Hematopoietic multipotent progenitor cell (in vitro differentiated cells): Measurements from ENCODE around the gene SCN9A. TPM values are rescaled to one million over a fixed set of nuclear protein-coding genes. Genes with fewer than 3 reads are reported as not detected.

Experiments used
- DNase-seq, 3 donors: peaks; one replicate each; pipeline ENCODE4 v3.0.0-alpha.2; 2011 to 2015; ENCODE audit warnings: low read depth in 2 of 3, low spot score in 2 of 3
- total RNA-seq: library from RNA; depleted of rRNA; stranded (reverse); fragments of >200 nt; gene quantifications from one replicate; pipeline ENCODE4 v1.2.3, GENCODE V29; 2012

Gene SCN9A
- total RNA-seq, 1 donor, result 29.9 TPM

- no peak for DNase-seq
These were observed 191.0 kb downstream of the SCN9A start for GRCh38 chr2:166184789-166185188.

DNA sequence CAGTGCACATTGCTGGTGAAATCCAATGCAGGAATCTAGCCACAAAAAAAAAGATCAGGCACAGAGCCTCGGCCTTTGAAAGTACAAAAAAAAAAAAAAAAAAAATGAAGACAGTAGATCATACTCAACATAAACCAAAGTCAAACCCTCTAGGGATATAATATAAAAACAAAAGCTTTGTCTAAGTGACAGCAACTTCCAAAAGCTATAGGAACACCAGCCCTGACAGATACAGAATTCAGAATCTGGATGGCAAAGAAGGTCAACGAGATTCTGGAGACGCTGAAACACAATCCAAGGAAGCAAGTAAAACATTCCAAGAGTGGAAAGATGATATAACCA, 194.0 kb downstream of the SCN9A start:
- no peak for DNase-seq

DNA sequence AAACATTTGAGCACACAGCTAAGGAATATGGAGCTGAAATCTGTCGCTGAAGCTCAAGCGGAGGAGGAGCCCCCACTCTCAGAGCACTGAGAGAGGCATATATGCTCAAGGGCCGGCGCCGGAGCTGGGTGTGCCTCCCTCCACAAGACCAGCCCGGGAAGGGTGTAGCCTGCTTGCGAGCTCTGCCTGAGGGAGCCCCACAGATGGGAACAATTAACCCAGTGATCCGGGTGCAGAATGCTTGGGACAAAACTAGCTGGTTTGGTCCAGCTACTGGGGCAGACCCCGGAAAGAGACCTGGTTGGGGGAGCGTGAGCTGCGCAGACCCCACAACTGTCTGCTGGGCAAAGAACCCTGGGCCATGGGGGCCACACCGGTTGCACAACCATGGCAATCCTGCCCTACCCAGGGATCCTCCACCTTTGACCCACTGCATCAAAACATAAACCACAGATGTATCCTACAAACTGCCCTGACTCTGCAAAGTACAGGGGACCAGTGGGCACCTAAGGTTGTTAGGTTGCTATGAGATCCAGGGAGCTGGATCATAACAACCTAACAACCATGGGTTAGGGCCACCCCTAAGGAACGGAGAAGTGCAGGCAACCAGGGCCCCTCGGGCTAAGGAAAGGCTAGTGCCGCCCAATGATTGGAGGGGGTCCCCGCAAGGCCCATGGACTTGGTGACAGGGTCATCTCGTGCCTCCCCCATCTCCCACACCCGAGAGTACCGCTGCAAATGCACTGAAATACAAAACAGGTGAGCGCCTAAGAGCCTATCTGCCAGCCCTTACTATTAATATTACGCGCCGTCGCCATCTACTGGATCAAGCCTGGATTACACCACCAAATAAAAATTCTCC, 194.6 kb downstream of the SCN9A start:
- DNase-seq, result peak in 2 of 3 donors; percentile 19 to 60

DNA sequence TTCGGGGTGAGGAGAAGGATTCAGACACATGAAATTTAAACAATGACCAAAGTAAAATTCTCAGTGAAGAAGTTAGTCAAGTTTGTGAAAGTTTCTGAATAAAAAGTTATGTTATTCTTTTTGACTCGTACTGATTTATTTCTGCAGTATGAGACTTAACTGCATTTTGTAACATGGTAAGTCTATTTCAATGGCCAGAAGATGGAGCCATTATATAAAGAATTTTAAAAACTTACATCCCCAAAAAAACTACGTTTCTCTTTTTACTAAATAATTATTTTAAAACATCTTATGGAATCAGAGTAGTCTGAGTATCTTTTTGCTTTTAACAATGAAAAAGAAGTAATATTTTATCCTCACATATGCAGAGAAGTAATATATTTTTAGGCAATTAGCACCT, 196.5 kb downstream of the SCN9A start:
- no peak for DNase-seq

- DNase-seq, result no peak
These were observed 202.5 kb downstream of the SCN9A start for GRCh38 chr2:166173263-166173662.

DNA sequence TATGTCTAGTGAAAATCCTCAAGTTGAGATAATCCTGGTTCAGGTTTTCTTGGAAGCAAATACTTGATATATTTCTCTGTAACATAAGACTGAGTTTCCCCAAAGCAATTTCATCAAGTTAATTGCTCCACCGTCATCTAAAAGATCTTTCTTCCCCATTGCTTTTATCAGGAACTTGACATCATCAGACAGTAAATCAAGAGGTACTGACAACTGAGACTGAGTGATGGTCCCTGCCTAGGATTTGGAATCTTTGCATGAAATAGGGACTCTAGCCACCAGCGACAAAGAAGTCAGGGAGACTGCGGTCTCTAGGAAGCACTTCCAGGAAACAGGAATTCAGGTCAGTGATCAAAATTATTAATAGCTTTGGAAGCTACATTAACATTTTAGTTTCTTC, 204.5 kb downstream of the SCN9A start:
- no peak for DNase-seq

DNA sequence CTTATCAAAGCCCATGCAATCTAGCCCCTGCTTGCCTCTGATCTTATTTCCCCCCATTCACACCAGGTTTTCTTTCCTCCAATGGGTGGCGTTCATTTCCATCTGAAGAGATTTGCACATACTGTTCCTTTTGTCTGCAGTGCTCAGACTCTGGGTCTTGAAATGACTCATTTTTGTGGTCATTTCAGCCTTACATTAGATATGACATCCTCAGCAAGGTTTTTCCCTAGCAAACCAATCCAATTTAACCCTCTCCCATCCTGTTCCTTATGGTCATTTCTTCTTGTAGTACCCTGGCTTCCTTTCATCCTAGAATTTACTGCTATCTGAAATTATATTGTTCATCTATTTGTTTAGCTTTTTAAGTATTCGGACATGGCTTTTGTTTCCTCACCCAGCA, 205.4 kb downstream of the SCN9A start:
- DNase-seq, result no peak

- DNase-seq, result no peak
These were observed 208.3 kb downstream of the SCN9A start for GRCh38 chr2:166167449-166167848.

DNA sequence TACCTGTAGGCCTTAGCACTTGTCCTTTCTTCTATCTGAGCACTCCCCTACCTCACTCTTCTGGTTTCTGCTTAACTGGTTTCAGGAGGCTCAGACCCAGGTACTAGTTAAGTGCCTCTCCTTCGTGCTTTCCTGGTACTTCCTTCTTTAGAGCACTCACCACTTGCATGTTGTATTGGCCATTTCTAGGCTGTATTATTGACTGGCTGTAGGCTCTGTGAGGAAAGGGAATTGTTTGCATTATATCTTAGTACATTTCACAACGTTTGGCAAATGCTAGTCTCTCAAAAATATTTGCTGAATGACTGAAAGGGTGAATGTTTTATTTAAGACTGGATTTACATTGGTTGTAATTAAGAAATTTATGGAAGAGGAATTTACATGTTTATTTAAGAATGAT, 212.0 kb downstream of the SCN9A start:
- no peak for DNase-seq

DNA sequence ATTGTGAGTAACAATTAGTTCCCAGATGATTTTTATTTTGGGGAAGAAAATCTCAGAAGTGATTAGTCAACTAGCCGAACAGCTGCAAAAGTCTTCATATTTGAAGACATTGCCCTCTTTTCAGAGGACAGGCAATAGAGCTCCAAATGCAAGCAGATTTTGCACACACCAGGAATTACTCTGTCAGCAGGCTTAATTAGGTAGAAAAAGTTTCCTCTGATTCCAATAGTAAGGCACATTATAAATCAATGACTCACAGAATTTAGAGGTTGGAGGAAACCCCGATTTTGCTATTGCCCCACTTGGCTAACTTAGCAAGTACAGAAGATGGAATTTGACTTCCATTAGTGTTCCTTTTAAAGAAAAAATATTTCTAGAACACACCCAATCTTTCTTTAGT, 217.2 kb downstream of the SCN9A start:
- no peak for DNase-seq

GRCh38 chr2:166157578-166157977, 218.2 kb downstream of the SCN9A start:
- DNase-seq, result no peak

- DNase-seq, result no peak
These were observed 218.7 kb downstream of the SCN9A start for GRCh38 chr2:166156985-166157490.

DNA sequence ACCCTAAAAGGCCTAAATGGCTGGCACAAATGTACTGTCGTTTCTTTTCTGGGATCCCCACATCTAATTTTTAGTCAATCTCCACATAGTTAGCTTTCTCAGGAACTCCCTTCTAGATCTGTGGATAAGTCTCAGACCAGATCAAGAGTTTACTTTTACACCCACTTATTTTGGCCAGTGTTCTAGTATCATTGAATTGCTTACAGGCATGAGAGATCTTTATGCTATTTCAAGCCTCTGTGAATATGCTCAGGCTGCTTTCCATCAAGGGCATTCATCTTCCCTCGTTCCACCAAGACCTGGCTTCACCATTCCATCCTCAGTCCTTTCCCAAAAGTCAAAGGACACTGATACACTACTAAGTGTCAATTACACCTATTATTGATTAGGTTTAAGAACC, 220.2 kb downstream of the SCN9A start:
- DNase-seq, result no peak

DNA sequence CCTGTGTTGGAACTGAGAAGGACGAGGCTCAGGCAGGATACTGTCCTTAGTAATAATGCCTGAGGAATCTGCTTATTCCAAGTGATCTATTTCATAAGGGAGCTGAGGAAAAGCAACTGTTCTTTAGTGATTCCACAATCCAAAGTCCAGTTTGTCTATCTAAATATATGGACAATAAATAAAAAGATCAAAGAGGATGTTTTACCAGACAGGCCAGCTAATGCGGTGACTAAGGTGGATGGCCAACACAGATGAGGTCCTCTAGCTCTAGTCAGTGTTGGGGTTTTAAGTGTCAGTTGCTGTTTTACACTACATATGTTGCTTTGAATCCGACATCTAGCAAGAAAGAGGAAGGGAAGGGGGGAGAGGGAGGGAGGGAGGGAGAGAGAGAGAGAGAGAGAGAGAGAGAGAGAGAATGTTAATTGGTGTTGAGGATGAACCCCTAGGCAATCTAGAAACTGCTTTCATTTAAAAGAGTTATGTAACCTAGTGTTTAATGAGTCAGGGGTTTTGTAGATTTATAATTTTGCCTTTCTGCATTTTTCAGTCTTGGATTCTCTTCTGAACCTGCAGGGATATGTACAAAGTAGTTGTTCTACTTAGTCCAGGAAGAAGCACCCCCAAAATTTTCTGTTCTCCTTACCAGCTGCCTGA, 220.9 kb downstream of the SCN9A start:
- DNase-seq, result no peak

GRCh38 chr2:166152064-166152463, 223.7 kb downstream of the SCN9A start:
- DNase-seq, result no peak

GRCh38 chr2:166148500-166149400, 227.0 kb downstream of the SCN9A start:
- no peak for DNase-seq

GRCh38 chr2:166147883-166148282, 227.9 kb downstream of the SCN9A start:
- no peak for DNase-seq
